ENCODE data around the gene CYFIP2.
A peak's percentile ranks its signal among the peaks of the same experiment; 100 is the strongest.

The CYFIP2 gene

GRCh38 chr5:157306692-157307471 is 41.0 kb downstream of the CYFIP2 start:
- DNase-seq (ENCODE audit: low read depth), result no peak
- peaks cover 17% of the 10 kb centered on the region for H3K4me1 ChIP-seq (ENCODE audit: control insufficient read depth, insufficient read depth, low read length)
- H3K9ac ChIP-seq (ENCODE audit: low read length), result no peak overlapping the region
- H3K9me3 ChIP-seq (ENCODE audit: control insufficient read depth, low read length), result no peaks in the 10 kb centered on the region
- H3K4me3 ChIP-seq (ENCODE audit: low read length), result no peak overlapping the region
- no peaks in the 10 kb centered on the region for H3K36me3 ChIP-seq (ENCODE audit: control insufficient read depth, insufficient read depth, low read length, severe bottlenecking)
- H3K27me3 ChIP-seq (replicated peaks; ENCODE audit: control insufficient read depth, insufficient read depth, low read length), result no peaks in the 10 kb centered on the region

GRCh38 chr5:157308836-157309465 is 43.0 kb downstream of the CYFIP2 start:
- H3K27me3 ChIP-seq (replicated peaks; ENCODE audit: control insufficient read depth, insufficient read depth, low read length), result no peaks in the 10 kb centered on the region
- H3K4me3 ChIP-seq (ENCODE audit: low read length), result no peak overlapping the region
- H3K9ac ChIP-seq (ENCODE audit: low read length), result no peak overlapping the region
- DNase-seq (ENCODE audit: low read depth), result peak; percentile 56
- H3K9me3 ChIP-seq (ENCODE audit: control insufficient read depth, low read length), result no peaks in the 10 kb centered on the region
- H3K36me3 ChIP-seq (ENCODE audit: control insufficient read depth, insufficient read depth, low read length, severe bottlenecking), result no peaks in the 10 kb centered on the region
- H3K4me1 ChIP-seq (ENCODE audit: control insufficient read depth, insufficient read depth, low read length), result peaks cover 17% of the 10 kb centered on the region

GRCh38 chr5:157309796-157310195 is 43.9 kb downstream of the CYFIP2 start:
- no peaks in the 10 kb centered on the region for H3K36me3 ChIP-seq (ENCODE audit: control insufficient read depth, insufficient read depth, low read length, severe bottlenecking)
- no peak for DNase-seq (ENCODE audit: low read depth)
- H3K27me3 ChIP-seq (replicated peaks; ENCODE audit: control insufficient read depth, insufficient read depth, low read length), result no peaks in the 10 kb centered on the region
- H3K9ac ChIP-seq (ENCODE audit: low read length), result no peak overlapping the region
- peaks cover 17% of the 10 kb centered on the region for H3K4me1 ChIP-seq (ENCODE audit: control insufficient read depth, insufficient read depth, low read length)
- no peak overlapping the region for H3K4me3 ChIP-seq (ENCODE audit: low read length)
- H3K9me3 ChIP-seq (ENCODE audit: control insufficient read depth, low read length), result no peaks in the 10 kb centered on the region

- H3K9ac ChIP-seq (ENCODE audit: low read length), result no peak overlapping the region
- no peaks in the 10 kb centered on the region for H3K36me3 ChIP-seq (ENCODE audit: control insufficient read depth, insufficient read depth, low read length, severe bottlenecking)
- no peak for DNase-seq (ENCODE audit: low read depth)
- H3K27me3 ChIP-seq (replicated peaks; ENCODE audit: control insufficient read depth, insufficient read depth, low read length), result no peaks in the 10 kb centered on the region
- no peaks in the 10 kb centered on the region for H3K9me3 ChIP-seq (ENCODE audit: control insufficient read depth, low read length)
- H3K4me3 ChIP-seq (ENCODE audit: low read length), result no peak overlapping the region
- H3K4me1 ChIP-seq (ENCODE audit: control insufficient read depth, insufficient read depth, low read length), result peaks cover 17% of the 10 kb centered on the region
These were observed 45.7 kb downstream of the CYFIP2 start for GRCh38 chr5:157311595-157311994.

GRCh38 chr5:157312492-157312891 is 46.6 kb downstream of the CYFIP2 start:
- no peaks in the 10 kb centered on the region for H3K9me3 ChIP-seq (ENCODE audit: control insufficient read depth, low read length)
- DNase-seq (ENCODE audit: low read depth), result peak; percentile 73
- H3K27me3 ChIP-seq (replicated peaks; ENCODE audit: control insufficient read depth, insufficient read depth, low read length), result no peaks in the 10 kb centered on the region
- H3K9ac ChIP-seq (ENCODE audit: low read length), result no peak overlapping the region
- no peak overlapping the region for H3K4me3 ChIP-seq (ENCODE audit: low read length)
- peaks cover 17% of the 10 kb centered on the region for H3K4me1 ChIP-seq (ENCODE audit: control insufficient read depth, insufficient read depth, low read length)
- H3K36me3 ChIP-seq (ENCODE audit: control insufficient read depth, insufficient read depth, low read length, severe bottlenecking), result no peaks in the 10 kb centered on the region

- no peak for DNase-seq (ENCODE audit: low read depth)
- no peaks in the 10 kb centered on the region for H3K36me3 ChIP-seq (ENCODE audit: control insufficient read depth, insufficient read depth, low read length, severe bottlenecking)
- no peak overlapping the region for H3K4me3 ChIP-seq (ENCODE audit: low read length)
- H3K9ac ChIP-seq (ENCODE audit: low read length), result no peak overlapping the region
- H3K27me3 ChIP-seq (replicated peaks; ENCODE audit: control insufficient read depth, insufficient read depth, low read length), result no peaks in the 10 kb centered on the region
- no peaks in the 10 kb centered on the region for H3K4me1 ChIP-seq (ENCODE audit: control insufficient read depth, insufficient read depth, low read length)
- H3K9me3 ChIP-seq (ENCODE audit: control insufficient read depth, low read length), result no peaks in the 10 kb centered on the region
These were observed 56.7 kb downstream of the CYFIP2 start for GRCh38 chr5:157322581-157322980.

- Histone ChIP-seq H3K9ac (ENCODE audit: low read length) (no peak overlapping the region), H3K36me3 (ENCODE audit: control insufficient read depth, insufficient read depth, low read length, severe bottlenecking) (no peaks in the 10 kb centered on the region), H3K9me3 (ENCODE audit: control insufficient read depth, low read length) (no peaks in the 10 kb centered on the region), H3K27me3 (replicated peaks; ENCODE audit: control insufficient read depth, insufficient read depth, low read length) (no peaks in the 10 kb centered on the region), H3K4me1 (ENCODE audit: control insufficient read depth, insufficient read depth, low read length) (no peaks in the 10 kb centered on the region), H3K4me3 (ENCODE audit: low read length) (no peak overlapping the region)
- DNase-seq (ENCODE audit: low read depth), result no peak
These were observed 57.3 kb downstream of the CYFIP2 start for GRCh38 chr5:157323107-157323706.

GRCh38 chr5:157324237-157324636 is 58.3 kb downstream of the CYFIP2 start:
- no peaks in the 10 kb centered on the region for H3K36me3 ChIP-seq (ENCODE audit: control insufficient read depth, insufficient read depth, low read length, severe bottlenecking)
- peak; percentile 2 for DNase-seq (ENCODE audit: low read depth)

GRCh38 chr5:157326440-157327005 is 60.6 kb downstream of the CYFIP2 start:
- Histone ChIP-seq H3K36me3 (ENCODE audit: control insufficient read depth, insufficient read depth, low read length, severe bottlenecking) (no peaks in the 10 kb centered on the region), H3K4me1 (ENCODE audit: control insufficient read depth, insufficient read depth, low read length) (no peaks in the 10 kb centered on the region), H3K9me3 (ENCODE audit: control insufficient read depth, low read length) (no peaks in the 10 kb centered on the region), H3K4me3 (ENCODE audit: low read length) (no peak overlapping the region), H3K27me3 (replicated peaks; ENCODE audit: control insufficient read depth, insufficient read depth, low read length) (no peaks in the 10 kb centered on the region), H3K9ac (ENCODE audit: low read length) (no peak overlapping the region)
- DNase-seq (ENCODE audit: low read depth), result no peak

More at GRCh38 chr5:157324237-157324636, 58.3 kb downstream of the CYFIP2 start:
- Histone ChIP-seq H3K9ac (ENCODE audit: low read length) (no peak overlapping the region), H3K9me3 (ENCODE audit: control insufficient read depth, low read length) (no peaks in the 10 kb centered on the region), H3K4me1 (ENCODE audit: control insufficient read depth, insufficient read depth, low read length) (no peaks in the 10 kb centered on the region), H3K4me3 (ENCODE audit: low read length) (no peak overlapping the region), H3K27me3 (replicated peaks; ENCODE audit: control insufficient read depth, insufficient read depth, low read length) (no peaks in the 10 kb centered on the region)

GRCh38 chr5:157327771-157328170 is 61.8 kb downstream of the CYFIP2 start:
- H3K36me3 ChIP-seq (ENCODE audit: control insufficient read depth, insufficient read depth, low read length, severe bottlenecking), result no peaks in the 10 kb centered on the region
- no peaks in the 10 kb centered on the region for H3K27me3 ChIP-seq (replicated peaks; ENCODE audit: control insufficient read depth, insufficient read depth, low read length)
- no peak overlapping the region for H3K9ac ChIP-seq (ENCODE audit: low read length)
- no peak overlapping the region for H3K4me3 ChIP-seq (ENCODE audit: low read length)
- no peaks in the 10 kb centered on the region for H3K4me1 ChIP-seq (ENCODE audit: control insufficient read depth, insufficient read depth, low read length)
- no peak for DNase-seq (ENCODE audit: low read depth)
- H3K9me3 ChIP-seq (ENCODE audit: control insufficient read depth, low read length), result no peaks in the 10 kb centered on the region

- H3K27me3 ChIP-seq (replicated peaks; ENCODE audit: control insufficient read depth, insufficient read depth, low read length), result no peaks in the 10 kb centered on the region
- peak; percentile 95 for DNase-seq (ENCODE audit: low read depth)
These were observed 62.5 kb downstream of the CYFIP2 start for GRCh38 chr5:157328277-157328912.

More at GRCh38 chr5:157328277-157328912, 62.5 kb downstream of the CYFIP2 start:
- Histone ChIP-seq H3K36me3 (ENCODE audit: control insufficient read depth, insufficient read depth, low read length, severe bottlenecking) (no peaks in the 10 kb centered on the region), H3K9ac (ENCODE audit: low read length) (peak overlapping the region; percentile 47), H3K4me1 (ENCODE audit: control insufficient read depth, insufficient read depth, low read length) (no peaks in the 10 kb centered on the region), H3K9me3 (ENCODE audit: control insufficient read depth, low read length) (no peaks in the 10 kb centered on the region), H3K4me3 (ENCODE audit: low read length) (peak overlapping the region; percentile 65)
